HG02884 (cell line): ENCODE data around the gene KPNB1.

ENCODE experiments used
- ATAC-seq: cut with Tn5 transposase; IDR thresholded peaks from one replicate; pipeline ENCODE4 v1.9.1; 2021; ENCODE audit warnings: mild to moderate bottlenecking, moderate library complexity; ENCODE audit not compliant: unreplicated experiment

The KPNB1 gene

DNA sequence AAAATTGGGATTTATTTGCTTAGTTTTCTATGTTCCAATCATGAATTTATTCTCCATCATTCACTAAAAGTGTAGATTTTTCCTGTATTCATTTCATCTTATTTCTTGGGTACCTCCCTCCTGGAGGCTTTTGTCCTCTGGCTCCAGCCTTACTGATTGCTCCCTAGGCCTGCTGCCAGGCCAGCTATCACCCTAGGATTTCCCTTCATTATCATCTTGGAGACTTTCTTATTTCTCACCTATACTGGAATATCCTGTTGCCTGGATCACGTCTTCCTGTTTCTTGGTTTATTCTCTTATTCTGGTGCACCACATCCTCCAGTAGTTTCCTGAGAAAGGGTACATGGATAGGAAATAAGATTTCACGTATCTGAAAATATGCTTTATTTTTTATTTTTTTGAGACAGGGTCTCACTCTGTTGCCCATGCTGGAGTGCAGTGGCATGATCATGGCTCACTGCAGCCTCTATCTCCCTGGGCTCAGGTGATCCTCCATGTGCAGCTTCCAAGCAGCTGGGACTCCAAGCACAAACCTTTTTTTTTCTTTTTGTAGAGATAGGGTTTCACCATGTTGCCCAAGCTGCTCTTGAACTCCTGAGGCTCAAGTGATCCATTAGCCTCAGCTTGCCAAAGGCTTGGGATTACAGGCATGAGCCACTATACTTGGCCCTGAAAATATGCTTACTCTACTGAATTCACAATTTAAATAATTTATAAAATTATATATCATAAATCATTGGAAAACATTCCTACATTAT lies 13.3 kb upstream of the KPNB1 start:
- ATAC-seq = no peak

GRCh38 chr17:47638903-47639302 lies 10.8 kb upstream of the KPNB1 start:
- no peak for ATAC-seq

DNA sequence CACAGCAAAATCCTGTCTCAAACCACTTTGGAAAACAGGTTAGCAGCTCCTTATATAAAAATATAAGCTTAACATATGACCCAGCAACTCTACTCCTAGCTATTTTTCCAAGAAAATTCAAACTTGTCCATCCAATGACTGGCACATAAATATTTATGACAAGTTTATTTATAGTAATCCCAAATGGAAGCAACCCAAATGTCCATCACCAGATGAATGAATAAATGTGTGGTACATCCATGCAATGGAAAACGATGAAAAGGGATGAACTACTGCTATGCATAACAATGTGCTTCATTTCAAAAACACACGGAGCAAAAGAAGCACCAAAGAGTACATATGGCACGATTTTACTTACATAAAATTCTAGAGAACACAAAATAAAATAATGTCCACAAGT lies 9.6 kb upstream of the KPNB1 start:
- ATAC-seq = no peak

- no peak for ATAC-seq
Observed at GRCh38 chr17:47641202-47641601, 8.5 kb upstream of the KPNB1 start.

- no peak for ATAC-seq
Observed at GRCh38 chr17:47643116-47643515, 6.6 kb upstream of the KPNB1 start.

- ATAC-seq = no peak
Observed at GRCh38 chr17:47644324-47644723, 5.4 kb upstream of the KPNB1 start.

DNA sequence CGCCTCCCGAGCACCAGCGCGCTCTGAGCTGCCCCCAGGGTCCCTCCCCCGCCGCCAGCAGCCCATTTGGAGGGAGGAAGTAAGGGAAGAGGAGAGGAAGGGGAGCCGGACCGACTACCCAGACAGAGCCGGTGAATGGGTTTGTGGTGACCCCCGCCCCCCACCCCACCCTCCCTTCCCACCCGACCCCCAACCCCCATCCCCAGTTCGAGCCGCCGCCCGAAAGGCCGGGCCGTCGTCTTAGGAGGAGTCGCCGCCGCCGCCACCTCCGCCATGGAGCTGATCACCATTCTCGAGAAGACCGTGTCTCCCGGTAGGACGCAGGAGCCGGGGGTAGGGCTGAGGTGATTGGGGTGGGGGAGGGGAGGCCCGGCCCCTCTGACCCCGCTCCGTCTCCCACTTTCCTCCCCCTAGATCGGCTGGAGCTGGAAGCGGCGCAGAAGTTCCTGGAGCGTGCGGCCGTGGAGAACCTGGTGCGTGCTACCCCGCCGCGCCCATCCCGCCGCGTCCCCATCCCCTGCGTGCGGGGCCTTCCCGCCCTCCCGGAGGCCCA lies 329 bp downstream of the KPNB1 start:
- ATAC-seq = no peak

DNA sequence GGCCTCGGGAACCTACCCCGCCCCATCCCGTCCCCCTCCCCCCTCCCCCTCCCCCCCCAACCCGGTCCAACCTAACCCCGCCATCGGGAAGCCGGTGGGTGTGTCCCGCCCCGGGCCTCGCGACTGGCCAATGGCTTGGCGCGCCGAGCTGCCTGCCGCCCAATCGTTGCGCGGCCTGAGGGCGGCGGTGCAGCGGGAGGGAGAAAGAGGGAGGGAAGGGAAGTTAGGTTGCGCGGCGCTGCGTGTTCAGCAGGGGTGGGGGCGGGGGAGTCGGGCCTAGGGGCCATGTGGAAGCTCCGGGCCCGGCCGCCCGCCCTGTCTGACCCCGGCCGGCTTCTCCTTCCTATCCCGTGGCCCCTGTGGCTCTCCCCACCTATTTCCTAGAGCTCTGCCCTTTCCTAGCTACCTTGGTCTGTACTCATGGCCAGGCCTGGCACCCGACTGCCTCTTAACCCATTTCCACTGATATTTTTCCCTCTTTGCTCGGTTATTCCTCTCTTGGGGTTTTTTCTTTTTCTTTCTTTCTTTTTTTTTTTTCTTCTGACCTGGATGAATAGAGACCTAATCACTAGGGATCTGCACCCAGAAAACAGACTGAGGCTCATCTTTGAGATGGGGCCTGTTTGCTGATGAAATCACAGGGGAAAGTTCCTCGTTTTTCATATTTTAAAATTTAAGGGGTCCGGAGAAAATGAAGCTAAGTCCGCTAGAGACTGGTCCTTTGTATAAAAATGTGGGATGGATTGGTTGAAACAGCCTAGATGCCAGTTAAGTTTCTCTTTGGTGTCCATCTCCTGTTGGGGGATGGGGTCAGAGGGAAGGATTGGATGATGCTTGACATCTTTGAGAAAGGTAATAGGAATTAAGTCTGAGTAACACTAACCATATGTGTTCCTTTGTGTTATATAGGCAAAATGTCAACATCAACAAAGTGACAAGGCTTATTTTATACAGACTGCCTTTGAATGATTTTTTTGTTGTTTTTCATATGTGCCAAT lies 1.1 kb downstream of the KPNB1 start:
- ATAC-seq = peak; percentile 42

DNA sequence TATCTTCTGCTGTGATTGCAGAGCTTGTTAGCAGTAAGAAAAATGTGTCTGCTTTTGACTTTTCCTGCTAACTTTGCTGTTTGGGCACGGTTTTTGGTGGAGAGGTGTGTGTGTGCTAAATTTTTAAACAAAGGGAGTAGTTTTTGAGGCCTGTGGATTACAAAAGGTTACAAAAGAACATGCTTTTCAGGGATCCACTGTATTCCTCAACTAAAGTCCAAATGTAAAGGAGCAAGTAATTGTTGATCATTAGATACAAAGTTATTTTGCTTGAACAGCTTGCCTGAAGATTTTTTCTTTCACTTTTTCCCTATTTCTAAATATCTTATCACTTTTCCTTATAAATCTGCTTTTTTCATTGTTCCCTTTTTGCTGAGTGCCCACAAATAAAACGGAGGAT lies 2.0 kb downstream of the KPNB1 start:
- ATAC-seq = no peak

GRCh38 chr17:47652570-47652969 lies 2.9 kb downstream of the KPNB1 start:
- no peak for ATAC-seq

GRCh38 chr17:47653442-47653841 lies 3.7 kb downstream of the KPNB1 start:
- ATAC-seq = no peak

DNA sequence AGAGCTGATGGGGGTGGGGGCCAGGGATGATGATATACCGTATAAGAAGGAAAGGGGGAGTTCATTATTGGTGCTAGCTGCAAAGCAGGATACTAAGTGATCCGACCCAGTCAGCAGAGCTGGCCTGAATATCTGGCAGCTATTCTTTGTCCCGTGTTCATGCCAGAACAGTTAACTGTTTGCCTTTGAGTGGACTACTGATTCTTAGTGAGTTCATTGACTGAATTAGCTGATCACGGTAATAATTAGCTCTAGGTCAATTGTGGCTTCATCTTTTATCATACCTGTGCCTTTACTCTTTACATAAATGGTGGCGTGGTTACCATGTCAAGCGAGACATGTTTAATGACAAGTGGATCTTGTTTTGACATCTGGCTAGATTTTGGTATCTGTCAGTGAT lies 5.3 kb downstream of the KPNB1 start:
- ATAC-seq = no peak

GRCh38 chr17:47660064-47660492 lies 10.4 kb downstream of the KPNB1 start:
- no peak for ATAC-seq

DNA sequence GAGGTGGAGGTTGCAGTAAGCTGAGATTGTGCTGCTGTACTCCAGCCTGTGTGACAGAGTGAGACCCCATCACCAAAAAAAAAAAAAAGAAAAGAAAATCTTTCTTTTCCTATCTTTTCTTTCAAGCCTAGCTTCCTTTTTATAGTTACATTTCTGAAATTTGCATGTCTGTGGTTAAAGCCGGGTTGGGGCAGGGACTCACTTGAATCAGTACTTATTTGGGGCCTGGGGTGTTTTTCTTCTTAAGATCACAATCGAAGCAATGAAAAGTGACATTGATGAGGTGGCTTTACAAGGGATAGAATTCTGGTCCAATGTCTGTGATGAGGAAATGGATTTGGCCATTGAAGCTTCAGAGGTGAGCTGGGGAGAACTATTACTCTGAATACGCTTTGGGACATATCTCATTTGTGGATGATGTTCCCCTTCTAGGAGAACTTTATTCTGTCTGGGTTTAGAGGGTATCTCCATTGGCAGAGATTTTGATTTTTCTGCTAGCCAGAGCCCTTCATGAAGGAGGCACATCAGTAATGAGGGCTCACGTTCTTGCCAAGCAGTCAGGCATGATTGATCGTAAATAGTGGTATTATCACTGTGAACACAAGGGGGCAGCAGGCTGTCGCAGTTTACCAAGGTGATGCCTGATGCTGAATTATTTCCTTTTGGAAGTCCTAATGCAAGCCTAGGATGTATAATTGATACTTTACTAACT lies 14.3 kb downstream of the KPNB1 start:
- ATAC-seq = no peak

DNA sequence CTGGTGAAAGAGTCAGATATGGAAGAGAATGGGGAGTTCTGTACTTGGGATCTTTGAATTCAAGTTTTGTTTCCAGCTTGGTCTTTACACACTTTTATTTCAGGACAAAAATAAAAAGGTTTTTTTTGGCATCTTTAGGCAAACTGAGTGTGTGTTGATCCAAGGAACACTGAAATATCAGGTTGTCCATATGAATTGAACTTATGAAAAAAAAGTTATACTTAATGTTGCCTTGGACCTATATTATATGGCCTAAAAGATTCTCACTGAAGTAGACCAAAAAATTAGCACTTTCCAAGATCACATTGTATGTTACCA lies 14.9 kb downstream of the KPNB1 start:
- no peak for ATAC-seq

GRCh38 chr17:47665655-47666054 lies 15.9 kb downstream of the KPNB1 start:
- ATAC-seq = no peak

DNA sequence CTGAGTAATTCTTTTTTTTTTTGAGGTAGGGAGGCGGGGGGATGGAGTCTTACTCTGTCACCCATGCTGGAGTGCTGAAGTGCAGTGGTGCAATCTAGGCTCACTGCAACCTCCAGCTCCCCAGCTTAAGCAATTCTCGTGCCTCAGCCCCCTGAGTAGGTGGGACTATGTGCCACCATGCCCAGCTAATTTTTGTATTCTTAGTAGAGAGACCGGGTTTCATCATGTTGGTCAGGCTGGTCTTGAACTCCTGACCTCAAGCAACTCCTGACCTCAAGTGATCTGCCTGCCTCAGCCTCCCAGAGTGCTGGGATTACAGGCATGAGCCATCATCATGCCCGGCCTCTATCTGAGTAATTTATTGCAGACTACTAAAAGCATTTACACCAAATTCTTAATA lies 19.4 kb downstream of the KPNB1 start:
- ATAC-seq = no peak

DNA sequence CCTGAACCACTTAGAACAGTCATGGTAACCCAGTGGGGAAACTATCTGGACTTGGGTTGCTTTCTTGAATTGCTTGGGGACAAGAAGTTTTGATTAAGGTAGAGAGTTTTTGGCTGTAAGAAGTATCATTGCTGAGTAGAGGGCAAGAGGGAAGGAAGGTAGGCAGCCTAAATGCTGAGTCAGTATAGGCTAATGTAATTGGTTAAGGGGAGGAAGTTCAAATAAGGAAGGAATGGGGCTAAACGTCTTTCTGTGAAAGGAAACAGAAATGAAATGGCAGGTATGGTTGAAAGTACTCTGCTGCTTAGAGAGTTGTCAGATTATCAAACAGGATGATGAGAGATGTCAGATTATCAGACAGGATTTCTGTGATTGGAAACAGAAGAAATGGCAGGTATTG lies 20.3 kb downstream of the KPNB1 start:
- ATAC-seq = no peak

DNA sequence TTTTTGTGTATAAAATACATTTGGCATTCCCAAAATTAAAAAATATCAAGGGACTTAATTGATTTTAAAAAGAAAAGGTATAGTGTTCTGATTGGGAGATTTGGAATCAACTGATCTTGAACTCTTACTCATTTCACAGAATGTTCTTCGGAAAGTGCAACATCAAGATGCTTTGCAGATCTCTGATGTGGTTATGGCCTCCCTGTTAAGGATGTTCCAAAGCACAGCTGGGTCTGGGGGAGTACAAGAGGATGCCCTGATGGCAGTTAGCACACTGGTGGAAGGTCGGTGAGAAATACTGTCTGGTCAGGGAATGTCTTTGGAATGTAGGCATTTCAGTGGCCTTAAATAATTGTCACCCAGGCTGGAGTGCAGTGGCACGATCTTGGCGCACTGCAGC lies 24.8 kb downstream of the KPNB1 start:
- ATAC-seq = no peak

- no peak for ATAC-seq
Observed at GRCh38 chr17:47675380-47676198, 25.9 kb downstream of the KPNB1 start.

- no peak for ATAC-seq
Observed at GRCh38 chr17:47676199-47676472, 26.4 kb downstream of the KPNB1 start.
